Measurements from ENCODE around the gene ADAMTSL5.
"Not testable (repeated sequence)": the region's sequence is repeated elsewhere in the genome, so short reads cannot be mapped to it uniquely, and the experiment has no call there.

ADAMTSL5 gene

DNA sequence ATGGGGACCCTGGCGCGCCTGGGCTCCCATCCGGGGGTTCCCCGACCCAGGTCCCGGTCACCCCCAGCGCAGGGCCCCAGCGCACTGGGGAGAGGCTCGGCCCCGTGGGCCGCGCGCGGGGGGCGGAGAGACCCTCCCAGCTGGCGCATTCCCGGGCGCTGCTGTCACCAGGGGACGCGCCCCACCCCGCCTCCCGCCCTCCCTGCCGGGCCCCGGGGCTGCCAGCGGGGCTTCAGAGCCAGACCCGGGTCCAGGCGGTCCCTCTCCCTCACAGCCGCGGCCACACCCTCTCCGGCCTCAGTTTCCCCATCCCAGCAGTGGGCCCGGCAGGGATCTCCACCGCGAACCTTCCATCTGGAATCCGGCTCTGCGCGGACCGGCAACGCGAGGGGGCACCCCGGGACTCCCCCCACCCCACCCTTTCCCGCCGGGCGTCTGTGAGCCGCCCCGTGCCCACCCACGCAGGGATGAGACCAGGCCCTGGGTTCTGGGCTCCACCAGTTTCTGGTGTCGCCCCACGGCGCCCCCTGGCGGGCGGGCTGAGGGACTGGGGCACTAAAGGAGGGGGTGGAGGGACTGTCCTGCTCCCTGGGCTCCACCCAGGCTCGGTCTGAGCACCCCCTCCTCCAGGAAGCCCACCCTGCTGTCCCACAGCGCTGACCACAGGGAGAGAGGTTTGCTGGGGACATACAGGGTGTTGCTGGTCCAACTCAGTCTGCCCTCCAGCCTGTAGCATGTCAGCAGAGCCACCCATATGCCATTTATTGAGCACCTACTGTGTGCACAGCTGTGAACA, 878 bp upstream of the ADAMTSL5 start:
- DNase-seq (ENCODE audit: low spot score) = peak; percentile 63

DNA sequence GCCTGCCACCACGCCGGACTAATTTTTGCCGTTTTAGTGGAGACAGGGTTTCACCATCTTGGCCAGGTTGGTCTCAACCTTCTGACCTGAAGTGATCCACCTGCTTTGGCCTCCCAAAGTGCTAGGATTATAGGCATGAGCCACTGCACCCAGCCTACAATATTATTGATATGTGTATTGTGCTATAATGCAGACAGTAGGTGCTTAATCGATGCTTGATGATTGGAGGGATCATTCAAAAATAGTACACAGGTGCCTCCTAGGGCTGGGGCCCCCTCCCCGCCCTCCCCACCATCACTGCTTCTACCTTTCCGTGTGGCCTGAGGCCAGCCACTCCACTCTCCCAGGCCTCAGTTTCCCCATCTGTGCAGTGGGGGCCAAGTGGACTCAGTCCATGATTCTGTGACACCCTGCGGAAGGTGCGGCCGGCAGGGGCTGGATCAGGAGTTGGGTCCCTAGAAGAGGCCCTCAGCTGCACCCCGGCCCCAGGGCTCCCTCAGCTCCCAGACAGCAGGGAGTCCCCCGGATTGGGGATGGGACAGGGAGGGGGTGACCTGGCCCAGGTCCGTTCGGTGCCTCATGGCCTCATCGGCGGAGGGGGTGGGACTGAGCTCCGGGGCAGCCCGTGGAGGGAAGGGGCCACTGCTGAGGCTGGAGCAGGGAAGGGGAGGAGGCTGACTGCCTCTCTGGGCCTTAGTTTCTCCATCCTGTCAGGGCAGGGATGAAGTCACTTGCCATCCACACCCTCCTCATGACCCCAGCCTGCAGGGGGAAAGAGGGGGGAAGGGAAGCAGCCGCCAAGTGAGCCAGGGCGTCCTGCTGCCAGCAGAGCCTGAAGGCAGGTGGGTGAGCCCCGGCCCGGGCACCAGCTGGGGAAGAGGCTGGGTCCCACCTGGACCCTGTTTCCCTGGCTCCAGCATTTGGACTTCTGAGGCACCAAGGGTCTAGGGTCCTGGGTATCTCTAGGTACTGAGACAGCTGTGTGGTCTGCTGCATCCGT, 1.2 kb downstream of the ADAMTSL5 start:
- DNase-seq (ENCODE audit: low spot score) = no peak

DNA sequence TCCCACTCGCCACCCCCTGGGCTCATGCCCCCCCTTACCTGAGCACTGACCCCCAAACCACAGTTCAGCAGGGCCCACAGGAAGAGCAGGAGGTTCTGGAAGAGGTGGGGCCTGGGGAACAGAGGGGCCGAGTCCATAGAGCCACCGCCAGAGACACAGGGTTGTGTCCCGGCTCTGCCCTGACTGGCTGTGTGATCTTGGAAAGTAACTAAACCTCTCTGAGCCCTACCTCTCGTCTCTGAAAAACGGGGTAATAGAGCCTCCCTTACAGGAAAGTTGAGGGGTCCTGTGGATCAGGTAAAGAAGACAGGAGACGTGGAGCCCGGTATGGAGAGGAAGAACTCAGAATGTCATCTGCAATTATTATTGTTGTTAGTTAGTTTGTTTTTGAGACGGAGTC, 2.0 kb downstream of the ADAMTSL5 start:
- DNase-seq (ENCODE audit: low spot score) = no peak

DNA sequence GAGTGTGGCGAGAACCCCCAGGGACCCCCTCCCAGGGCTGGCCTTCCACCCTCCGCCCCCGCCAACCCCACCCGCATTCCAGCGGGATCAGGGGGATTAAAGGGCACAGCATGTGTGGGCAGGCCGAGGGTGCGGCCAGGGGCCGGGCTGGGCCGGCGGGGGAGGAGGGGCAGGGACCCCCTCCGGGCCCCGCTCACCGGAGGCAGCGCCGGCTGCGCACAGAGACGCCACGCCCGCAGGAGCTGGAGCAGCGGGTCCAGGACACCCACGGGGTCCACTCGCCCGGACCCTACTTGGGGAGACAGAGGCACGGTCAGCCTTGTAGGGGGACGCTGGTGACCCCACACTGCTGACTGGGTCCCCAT, 2.4 kb downstream of the ADAMTSL5 start:
- DNase-seq (ENCODE audit: low spot score) = no peak

DNA sequence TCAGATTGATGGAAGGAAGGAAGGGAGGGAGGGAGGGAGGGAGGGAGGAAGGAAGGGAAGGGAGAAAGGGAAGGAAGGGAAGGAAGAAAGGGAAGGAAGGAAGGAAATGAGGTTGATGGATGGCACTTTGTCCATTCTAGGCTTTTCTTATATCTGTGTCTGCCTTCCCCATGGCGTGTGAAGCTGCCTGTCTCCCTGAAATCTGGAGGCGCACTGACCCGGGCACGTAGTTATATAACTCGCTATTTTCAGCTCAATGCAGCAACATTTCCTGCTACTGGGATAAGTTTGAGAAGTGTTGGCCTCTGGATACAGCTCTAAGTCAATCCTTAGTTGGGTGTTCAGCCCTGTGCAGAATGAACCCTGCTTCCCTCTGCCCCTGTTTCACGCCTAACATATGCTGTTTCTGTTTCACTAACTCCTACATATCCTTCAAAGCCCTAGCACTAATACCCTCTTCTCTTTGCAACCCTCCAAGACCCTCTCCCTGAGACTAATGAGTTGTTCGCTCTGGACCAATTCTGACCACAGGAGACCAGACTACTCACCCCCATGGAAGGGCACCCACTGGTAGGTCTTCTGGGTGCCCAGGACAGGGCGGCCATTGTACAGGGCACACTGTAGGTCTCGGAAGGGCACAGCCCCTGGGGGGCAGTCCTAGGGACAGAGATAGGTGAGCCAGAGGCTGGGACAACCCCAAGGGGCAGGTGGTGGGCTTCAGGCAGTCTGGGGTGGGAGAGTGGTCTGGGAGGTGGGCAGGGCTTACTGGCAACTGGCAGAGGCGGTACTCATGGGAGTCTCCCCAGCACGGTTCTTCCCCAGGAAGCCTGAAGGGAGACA, 3.0 kb downstream of the ADAMTSL5 start:
- no peak for DNase-seq (ENCODE audit: low spot score)

DNA sequence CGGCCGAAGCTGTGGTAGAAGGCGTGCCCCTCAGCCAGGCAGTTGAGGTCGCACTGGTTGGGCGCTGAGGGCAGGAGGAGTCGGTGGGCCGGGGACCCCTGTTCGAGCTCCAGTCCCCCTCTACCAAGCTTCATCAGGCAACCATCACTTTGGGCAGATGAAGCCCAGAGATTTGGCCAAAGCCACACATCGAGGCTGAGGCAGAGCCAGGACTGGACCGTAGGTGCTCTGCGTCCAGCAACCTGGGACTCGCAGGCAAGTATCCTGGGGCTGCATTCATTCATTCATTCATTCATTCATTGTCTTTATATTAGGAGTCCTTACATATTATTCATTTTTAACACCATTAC, 4.3 kb downstream of the ADAMTSL5 start:
- DNase-seq (ENCODE audit: low spot score) = no peak

DNA sequence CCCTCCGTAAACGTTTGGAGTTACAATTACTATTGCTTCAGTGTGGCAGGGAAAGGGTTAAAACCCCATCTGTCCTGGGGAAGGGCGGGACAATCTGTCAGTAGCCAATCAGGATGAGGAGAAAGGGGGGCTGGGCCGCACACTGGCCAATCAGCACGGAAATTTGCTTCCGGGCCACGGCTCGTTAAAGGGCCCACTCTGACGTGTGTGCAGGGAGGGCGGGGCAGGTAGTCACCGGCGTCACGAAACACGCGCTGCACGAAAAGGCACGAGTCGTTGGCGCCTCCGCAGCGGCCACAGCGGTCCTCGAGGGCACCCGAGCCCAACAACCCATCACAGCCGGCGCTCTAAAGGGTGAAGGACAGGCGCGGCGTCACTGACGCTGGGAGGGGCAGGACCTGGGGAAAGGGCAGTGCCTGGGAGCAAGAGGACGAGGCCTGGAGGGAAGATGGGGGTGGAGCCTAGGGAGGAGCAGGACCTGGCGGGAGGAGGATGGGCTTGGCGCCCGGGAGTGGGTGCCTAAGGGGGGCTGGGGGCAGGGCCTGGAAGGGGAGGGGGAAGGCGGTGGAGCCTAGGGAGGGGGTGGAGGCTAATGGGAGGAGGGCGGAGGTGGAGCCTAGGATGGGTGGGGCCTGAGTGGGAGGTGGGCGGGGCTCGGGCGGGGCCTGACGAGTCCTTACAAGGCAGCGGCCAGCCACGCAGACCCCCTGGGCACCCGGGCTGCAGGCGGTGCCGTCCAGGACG, 4.9 kb downstream of the ADAMTSL5 start:
- peak; percentile 95 for DNase-seq (ENCODE audit: low spot score)

DNA sequence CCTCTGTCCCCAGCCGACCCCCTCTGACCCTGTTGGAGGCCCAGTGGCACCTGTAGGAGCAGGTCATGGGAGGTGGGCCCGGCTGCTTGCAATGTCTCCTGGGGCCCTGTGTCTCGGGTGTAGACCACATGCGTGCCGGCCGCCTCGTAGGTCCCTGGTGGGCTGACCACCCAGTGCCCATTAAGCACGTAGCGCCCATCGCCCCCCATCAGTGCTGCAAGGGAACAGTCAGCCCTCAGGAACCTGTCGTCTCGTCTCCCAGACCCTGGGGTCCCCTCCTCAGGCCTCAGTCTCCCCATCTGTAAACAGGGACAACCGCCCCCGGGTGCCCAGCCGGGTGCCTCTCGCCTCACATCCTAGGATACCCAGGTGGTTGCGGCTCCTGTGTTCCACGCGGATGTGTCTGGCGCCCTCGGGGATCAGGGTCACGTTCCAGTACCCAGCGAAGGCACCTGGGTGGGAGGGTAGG, 5.6 kb downstream of the ADAMTSL5 start:
- no peak for DNase-seq (ENCODE audit: low spot score)

DNA sequence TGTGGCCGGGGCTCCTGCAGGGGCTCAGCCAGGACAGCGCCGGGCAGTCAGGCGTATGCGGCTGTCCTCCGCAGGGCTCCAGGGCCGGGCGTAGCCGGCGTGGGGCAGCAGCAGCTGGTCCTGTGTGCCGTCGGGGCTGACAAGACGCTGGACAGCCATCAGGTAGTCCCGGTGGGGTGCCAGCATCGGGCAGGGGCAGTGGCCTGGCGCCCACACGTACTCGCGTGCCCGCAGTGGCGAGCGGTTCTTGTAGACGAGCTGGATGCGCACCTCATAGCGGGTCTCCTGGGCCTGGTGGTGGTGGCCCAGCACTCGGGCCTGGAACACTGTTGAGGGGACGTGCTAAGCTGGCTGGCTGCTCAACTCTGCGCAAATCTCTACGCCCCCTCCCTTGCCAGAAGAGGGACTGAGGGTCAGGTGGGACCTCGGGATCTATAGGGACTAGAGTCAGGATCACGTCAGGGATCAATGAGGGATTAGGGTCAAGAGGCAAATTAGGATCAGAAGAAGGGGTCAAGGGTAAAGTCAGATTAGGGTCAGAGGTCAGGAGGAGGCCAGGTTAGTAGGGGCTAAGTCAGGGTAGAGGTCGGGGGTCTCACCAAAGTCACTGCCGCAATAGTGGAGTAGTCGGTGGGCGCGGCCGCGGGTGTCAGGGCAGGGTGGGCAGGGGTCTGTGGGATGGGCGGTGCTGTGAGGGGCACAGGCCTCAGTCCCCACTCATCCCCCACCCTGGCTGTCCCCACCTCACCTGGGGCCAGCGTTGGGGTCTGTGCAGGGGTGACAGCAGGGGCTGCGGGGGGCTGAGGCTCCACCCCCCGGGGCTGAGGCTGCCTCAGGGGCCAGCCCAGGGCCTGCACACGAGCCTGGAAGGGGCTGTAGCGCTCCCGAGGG, 6.6 kb downstream of the ADAMTSL5 start:
- DNase-seq (ENCODE audit: low spot score) = no peak

DNA sequence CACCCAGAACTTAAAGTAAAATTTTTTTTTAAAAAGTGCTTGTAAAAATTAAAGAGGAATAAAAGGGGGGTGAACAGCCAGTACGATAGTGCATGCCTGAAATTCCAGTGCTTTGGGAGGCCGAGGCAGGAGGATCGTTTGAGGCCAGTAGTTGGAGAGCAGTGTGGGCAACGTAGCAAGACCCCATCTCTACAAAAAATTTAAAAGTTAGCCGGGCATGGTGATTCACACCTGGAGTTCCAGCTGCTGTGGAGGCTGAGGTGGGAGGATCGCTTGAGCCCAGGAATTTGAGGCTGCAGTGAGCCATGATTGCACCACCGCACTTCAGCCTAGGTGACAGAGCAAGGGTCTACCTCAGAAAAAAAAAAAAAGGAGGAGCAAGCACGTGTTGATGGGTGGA, 7.8 kb downstream of the ADAMTSL5 start:
- no peak for DNase-seq (ENCODE audit: low spot score)

DNA sequence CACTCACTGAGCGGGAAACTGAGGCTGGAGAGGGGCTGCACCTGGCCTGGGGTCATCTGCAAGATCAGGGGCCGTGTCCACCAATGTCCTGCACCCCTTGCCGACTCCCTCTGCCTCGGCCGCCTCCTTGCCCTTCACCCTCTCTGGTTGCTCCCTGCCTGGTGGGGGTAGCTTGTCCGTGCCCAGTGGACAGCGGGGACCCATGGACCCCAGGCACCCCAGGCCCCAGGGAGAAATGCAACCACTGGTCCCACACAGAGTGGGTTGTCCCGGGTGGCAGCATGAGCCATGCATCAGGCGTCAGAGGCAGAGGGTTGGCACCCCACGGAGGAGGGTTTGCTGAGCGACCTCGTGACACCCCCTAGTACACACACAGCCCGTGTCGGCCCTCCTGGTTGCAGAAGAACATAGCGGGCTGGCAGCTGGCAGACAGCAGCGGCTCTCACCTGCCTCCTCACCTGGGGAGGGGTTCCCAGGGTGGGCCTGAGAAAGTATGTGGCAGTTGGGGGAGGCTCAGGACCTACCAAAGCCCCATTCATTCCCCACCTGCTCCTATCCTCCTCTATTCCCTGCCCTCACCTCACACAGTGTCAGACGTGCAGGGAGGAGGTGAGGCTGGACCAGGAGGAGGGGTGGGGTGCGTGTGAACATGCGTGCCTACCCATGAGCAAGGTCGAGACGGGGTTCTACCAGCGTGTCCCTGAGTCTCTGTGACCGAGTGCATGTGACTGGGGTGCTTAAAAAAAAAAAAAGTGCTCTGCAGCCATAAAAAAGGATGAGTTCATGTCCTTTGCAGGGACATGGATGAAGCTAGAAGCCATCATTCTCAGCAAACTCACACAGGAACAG, 8.7 kb downstream of the ADAMTSL5 start:
- DNase-seq (ENCODE audit: low spot score) = no peak

DNA sequence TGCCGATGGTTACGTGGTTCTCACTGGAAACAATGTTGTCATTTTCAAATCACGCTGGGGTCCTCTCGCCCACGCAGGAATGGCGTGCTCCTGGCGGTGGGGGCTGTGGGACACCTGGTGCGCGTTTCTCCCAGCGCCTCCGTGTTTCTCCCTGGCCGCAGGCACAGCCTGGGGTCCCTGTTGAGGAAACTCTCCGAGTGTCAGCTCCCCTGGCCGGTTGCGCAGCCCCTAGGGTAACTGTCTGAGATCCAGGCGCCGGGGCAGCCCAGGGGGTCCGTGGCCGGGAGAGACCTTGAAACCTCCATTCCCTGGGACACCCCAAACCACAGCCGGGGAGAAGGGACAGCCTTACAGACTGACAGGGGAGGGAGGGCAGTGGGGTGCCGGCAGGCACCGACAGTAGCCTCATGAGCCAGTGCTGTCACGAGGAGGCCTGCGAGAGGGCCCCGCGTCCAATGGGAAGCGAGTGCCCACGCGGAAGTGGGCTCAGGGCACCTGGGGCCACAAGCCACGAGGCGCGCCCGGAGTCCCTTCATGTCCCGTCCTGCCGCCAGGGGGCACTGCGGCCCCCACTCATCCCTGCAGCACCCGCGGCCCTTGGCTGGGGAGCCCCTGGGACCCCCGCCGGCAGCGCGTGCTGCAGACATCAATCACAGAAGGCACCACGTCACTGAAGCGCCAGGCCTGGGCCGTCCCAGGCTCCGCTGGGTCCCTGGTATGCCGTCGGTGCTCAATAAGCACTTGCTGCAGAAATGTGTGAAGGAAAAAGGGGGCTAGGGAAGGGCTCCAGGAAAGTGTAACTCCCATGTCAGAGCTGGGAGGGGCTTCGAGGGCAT, 9.5 kb downstream of the ADAMTSL5 start:
- peak; percentile 51 for DNase-seq (ENCODE audit: low spot score)

DNA sequence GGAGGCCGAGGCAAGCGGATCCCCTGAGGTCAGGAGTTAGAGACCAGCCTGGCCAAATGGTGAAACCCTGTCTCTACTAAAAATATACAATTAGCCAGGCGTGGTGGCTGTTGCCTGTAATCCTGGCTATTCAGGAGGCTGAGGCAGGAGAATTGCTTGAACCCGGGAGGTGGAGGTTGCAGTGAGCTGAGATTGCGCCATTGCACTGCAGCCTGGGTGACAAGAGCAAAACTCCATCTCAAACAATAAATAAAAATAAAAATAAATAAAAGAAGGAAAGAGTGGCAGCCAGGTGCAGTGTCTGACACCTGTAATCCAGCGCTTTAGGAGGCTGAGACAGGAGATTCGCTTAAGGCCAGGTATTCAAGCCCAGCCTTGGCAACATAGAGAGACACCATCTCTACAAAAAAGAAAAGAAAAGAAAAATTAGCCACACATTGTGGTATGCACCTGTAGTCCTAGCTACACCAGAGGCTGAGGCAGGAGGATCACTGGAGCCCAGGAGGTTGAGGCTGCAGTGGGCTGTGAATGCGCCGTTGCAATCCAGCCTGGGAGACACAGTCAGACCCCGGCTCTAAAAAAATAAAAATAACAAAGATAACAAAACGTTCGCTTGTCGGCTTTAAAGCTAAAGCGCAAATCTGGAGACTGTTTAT, 10.3 kb downstream of the ADAMTSL5 start:
- DNase-seq (ENCODE audit: low spot score) = no peak

DNA sequence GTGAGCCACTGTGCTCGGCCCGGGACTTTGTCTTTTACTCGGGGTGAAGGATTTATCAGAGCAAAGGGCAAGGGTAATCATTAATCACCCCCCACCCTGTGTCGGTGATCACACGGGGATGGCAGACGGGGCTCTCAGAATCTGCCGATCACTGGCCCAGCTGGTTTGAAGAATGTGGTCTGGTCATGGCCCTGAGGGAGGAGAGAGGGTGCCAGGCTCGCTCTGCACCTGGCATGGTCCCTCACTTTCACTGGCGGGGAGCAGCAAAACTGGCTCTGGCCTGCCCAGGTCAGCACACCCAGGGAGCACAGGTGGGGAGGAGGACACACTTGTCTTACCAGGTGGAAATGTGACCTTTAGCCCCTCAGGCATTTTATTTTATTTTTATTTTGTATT, 11.6 kb downstream of the ADAMTSL5 start:
- no peak for DNase-seq (ENCODE audit: low spot score)

DNA sequence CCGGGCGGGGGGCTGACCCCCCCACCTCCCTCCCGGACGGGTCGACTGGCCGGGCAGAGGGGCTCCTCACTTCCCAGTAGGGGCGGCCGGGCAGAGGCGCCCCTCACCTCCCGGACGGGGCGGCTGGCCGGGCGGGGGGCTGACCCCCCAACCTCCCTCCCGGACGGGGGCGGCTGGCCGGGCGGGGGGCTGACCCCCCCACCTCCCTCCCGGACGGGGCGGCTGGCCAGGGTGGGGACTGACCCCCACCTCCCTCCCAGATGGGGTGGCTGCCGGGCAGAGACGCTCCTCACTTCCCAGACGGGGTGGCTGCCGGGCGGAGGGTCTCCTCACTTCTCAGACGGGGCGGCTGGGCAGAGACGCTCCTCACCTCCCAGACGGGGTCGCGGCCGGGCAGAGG, 13.6 kb downstream of the ADAMTSL5 start:
- not testable (repeated sequence) for DNase-seq (ENCODE audit: low spot score)

DNA sequence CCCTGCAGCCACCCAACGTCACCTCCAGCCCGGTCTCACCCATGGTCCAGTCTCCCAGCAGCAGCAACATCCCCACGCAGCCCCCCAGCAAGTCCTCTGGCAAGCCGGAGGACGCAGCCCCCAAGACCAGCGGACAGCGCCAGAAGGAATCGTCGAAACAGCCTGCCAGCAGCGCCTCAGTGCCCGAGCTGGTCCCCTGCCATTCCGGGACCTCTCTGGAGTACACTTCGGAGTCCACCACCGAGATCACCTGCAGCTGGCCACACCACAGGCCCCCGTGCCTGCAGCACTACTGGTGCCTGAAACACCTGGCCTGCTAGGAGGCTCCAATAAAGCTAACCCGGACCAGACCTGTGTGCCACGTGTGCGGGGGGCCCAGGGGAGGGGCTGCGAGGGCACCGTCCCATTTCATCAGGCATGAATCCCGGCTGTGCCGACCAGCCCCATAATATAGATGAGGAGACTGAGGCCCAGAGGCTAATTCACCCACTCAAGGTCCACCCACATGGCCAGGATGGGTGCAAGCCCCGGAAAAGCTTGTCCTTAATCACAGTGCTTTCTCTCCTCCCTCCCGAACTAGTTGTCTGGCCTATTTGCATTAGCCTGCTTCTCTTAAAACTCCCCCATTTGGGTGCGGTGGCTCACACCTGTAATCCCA, 15.1 kb downstream of the ADAMTSL5 start:
- no peak for DNase-seq (ENCODE audit: low spot score)
